CD4-positive, alpha-beta T cell treated with Interleukin-12 subunit alpha and Interleukin-12 subunit beta, for 1 hour (primary cell): ENCODE measurements around the gene SHB.

ENCODE experiments used
- DNase-seq: peaks from one replicate; pipeline ENCODE4 v3.0.0-alpha.2; 2020

The SHB gene

GRCh38 chr9:38039907-38040682, 28.9 kb downstream of the SHB start:
- DNase-seq = no peak

- no peak for DNase-seq
These were observed 29.7 kb downstream of the SHB start for GRCh38 chr9:38039090-38039906.

- DNase-seq = no peak
These were observed 30.5 kb downstream of the SHB start for GRCh38 chr9:38038307-38039089.

- DNase-seq = no peak
These were observed 31.1 kb downstream of the SHB start for GRCh38 chr9:38037981-38038306.

GRCh38 chr9:38036359-38037084, 32.5 kb downstream of the SHB start:
- no peak for DNase-seq

- DNase-seq = no peak
These were observed 33.2 kb downstream of the SHB start for GRCh38 chr9:38035873-38036272.

- DNase-seq = no peak
These were observed 35.1 kb downstream of the SHB start for GRCh38 chr9:38033941-38034340.

GRCh38 chr9:38032266-38033110, 36.5 kb downstream of the SHB start:
- DNase-seq = no peak

GRCh38 chr9:38031594-38031993, 37.4 kb downstream of the SHB start:
- DNase-seq = no peak

GRCh38 chr9:38030658-38031057, 38.4 kb downstream of the SHB start:
- no peak for DNase-seq

- no peak for DNase-seq
These were observed 39.0 kb downstream of the SHB start for GRCh38 chr9:38029915-38030638.

- DNase-seq = no peak
These were observed 41.3 kb downstream of the SHB start for GRCh38 chr9:38027714-38028113.

GRCh38 chr9:38026840-38027527, 42.0 kb downstream of the SHB start:
- no peak for DNase-seq

- DNase-seq = no peak
These were observed 42.8 kb downstream of the SHB start for GRCh38 chr9:38026021-38026809.

GRCh38 chr9:38025166-38025565, 43.9 kb downstream of the SHB start:
- no peak for DNase-seq

- no peak for DNase-seq
These were observed 44.9 kb downstream of the SHB start for GRCh38 chr9:38024036-38024681.

GRCh38 chr9:38023661-38024035, 45.4 kb downstream of the SHB start:
- DNase-seq = no peak

- DNase-seq = no peak
These were observed 46.0 kb downstream of the SHB start for GRCh38 chr9:38022995-38023394.

GRCh38 chr9:38022203-38022895, 46.7 kb downstream of the SHB start:
- DNase-seq = no peak
